HG03354 (cell line): ENCODE data around the gene ATP2C1.
A peak's percentile ranks its signal among the peaks of the same experiment; 100 is the strongest.
"Not testable (repeated sequence)": the region's sequence is repeated elsewhere in the genome, so short reads cannot be mapped to it uniquely, and the experiment has no call there.

ENCODE experiments used
- ATAC-seq: cut with Tn5 transposase; IDR thresholded peaks from one replicate; pipeline ENCODE4 v1.9.1; 2021; ENCODE audit warnings: mild to moderate bottlenecking; ENCODE audit not compliant: unreplicated experiment, poor library complexity, severe bottlenecking

The ATP2C1 gene

GRCh38 chr3:130971208-130971607 is 77.3 kb downstream of the ATP2C1 start:
- ATAC-seq: no peak

DNA sequence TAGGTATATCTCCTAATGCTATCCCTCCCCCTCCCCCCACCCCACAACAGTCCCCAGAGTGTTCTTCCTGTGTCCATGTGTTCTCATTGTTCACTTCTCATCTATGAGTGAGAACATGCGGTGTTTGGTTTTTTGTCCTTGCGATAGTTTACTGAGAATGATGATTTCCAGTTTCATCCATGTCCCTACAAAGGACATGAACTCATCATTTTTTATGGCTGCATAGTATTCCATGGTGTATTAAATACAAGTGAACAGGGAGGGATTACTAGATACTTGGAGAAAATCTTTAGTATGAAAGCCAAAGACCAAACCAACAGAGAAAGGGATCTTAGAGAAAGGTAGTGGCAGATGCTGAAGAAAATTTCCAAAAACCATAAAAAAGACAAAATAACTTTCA is 78.7 kb downstream of the ATP2C1 start:
- ATAC-seq: not testable (repeated sequence)

GRCh38 chr3:130973406-130973805 is 79.5 kb downstream of the ATP2C1 start:
- no peak for ATAC-seq

- no peak for ATAC-seq
Observed at GRCh38 chr3:130974201-130974600, 80.3 kb downstream of the ATP2C1 start.

DNA sequence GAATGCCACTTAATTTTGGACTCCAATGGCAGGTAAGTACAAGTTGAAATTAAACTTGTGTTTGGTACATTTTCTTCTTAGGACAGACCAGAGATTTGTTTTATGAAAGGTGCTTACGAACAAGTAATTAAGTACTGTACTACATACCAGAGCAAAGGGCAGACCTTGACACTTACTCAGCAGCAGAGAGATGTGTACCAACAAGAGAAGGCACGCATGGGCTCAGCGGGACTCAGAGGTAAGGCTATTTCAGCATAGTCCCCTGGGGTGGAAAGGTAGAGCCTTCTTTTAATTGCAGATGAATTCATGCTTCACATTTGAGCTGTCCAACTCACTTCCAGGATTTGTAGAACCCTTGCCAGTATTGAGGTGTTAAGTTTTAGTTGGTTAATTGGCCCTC is 81.4 kb downstream of the ATP2C1 start:
- ATAC-seq: no peak

DNA sequence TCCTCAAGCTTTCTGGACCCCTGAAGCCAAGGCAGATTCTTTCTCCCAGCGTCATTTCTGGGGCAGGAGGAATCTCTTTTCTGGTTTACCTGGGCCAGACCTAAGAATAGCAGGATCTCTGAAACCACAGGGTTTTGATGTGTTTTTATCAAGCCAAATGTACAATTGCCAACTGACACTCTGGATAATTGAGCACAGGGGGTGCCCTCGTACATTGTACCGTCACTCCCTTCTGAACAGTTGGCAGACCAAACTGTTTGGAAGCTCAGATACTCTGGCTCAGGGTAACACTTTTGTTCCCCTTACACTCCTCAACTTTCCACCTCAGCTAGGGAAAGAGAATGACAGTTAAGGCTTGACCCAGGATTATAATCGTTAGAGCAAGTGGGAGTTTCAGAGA is 82.8 kb downstream of the ATP2C1 start:
- ATAC-seq: no peak

DNA sequence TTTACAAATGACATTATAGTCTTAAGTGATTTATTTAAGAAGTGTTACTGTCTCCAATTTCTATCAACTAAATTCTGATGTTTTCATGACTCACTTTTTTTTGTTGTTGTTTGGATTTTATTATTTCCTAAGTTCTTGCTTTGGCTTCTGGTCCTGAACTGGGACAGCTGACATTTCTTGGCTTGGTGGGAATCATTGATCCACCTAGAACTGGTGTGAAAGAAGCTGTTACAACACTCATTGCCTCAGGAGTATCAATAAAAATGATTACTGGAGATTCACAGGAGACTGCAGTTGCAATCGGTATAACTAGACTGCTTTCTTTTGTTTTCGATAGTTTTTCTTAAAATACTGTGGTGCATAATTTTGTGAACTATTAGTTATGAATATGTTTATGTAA is 85.2 kb downstream of the ATP2C1 start:
- no peak for ATAC-seq

DNA sequence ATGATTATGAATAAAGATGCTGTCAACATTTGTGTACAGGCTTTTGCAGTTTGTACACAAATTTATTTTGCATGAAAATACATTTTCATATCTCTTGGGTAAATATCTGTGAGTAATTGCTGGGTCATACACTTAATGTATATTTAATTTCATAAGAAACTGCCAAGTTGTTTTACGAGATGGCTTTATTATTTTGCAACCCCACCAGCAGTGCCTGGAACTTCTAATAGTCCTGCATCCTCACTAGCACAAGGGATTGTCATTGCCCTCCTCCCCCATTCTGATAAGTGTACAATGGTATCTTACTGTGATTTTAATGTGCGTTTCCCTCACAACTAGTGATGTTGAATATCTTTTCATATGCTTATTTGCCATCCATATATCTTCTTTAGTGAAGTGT is 87.6 kb downstream of the ATP2C1 start:
- ATAC-seq: no peak

- ATAC-seq: no peak
Observed at GRCh38 chr3:130990282-130990681, 96.4 kb downstream of the ATP2C1 start.

- ATAC-seq: no peak
Observed at GRCh38 chr3:130991126-130991525, 97.2 kb downstream of the ATP2C1 start.

GRCh38 chr3:130992344-130992743 is 98.5 kb downstream of the ATP2C1 start:
- ATAC-seq: no peak

- no peak for ATAC-seq
Observed at GRCh38 chr3:130997289-130997688, 103.4 kb downstream of the ATP2C1 start.

DNA sequence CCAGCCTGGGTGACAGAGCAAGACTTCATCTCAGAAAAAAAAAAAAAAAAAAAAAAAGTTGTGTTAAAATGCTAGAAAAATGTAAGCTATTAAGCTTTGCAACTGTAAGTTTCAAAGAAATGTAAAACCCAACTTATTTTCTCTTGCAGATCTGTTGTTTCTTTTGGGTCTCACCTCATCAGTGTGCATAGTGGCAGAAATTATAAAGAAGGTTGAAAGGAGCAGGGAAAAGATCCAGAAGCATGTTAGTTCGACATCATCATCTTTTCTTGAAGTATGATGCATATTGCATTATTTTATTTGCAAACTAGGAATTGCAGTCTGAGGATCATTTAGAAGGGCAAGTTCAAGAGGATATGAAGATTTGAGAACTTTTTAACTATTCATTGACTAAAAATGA is 107.2 kb downstream of the ATP2C1 start:
- no peak for ATAC-seq

- no peak for ATAC-seq
Observed at GRCh38 chr3:131004603-131005002, 110.7 kb downstream of the ATP2C1 start.

DNA sequence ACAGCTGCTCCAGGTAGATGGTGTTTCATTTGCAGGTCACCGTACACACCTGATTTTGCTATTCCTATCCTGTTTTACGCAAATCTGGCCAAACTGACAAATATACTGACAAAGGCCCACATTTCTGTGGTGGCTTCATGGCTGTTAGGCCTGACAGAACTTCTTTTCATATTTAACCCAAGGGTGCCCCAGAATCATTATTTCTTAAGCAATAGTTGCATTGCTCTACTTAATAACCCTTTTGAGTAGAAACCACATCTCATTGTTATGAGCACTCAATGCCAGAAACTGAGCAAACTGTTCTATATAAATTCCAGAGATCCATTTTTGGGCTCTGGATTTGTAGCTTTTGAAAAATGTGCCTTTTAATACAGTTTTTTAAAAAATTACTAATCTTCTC is 113.4 kb downstream of the ATP2C1 start:
- no peak for ATAC-seq

DNA sequence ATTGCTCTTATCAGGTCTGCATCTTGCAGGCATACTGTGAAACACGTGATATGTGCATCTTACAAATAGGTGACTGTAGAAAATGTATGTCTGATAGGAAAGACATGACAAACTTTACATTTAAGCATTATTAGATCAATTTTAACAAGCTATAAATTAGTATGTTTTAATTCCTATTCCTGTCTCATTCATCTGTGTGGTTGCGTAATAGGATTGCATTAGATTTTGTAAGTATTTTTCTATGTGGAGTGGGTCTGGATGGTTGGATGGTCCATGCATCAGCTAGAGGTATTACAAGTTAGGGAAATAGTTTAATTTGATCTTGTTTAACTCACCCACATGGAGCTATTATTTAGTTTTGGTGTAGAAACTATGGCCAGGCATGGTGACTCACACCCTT is 113.9 kb downstream of the ATP2C1 start:
- no peak for ATAC-seq

GRCh38 chr3:131008326-131008725 is 114.4 kb downstream of the ATP2C1 start:
- ATAC-seq: no peak

- no peak for ATAC-seq
Observed at GRCh38 chr3:131009698-131010097, 115.8 kb downstream of the ATP2C1 start.

GRCh38 chr3:131018970-131019369 is 125.1 kb downstream of the ATP2C1 start:
- ATAC-seq: no peak

DNA sequence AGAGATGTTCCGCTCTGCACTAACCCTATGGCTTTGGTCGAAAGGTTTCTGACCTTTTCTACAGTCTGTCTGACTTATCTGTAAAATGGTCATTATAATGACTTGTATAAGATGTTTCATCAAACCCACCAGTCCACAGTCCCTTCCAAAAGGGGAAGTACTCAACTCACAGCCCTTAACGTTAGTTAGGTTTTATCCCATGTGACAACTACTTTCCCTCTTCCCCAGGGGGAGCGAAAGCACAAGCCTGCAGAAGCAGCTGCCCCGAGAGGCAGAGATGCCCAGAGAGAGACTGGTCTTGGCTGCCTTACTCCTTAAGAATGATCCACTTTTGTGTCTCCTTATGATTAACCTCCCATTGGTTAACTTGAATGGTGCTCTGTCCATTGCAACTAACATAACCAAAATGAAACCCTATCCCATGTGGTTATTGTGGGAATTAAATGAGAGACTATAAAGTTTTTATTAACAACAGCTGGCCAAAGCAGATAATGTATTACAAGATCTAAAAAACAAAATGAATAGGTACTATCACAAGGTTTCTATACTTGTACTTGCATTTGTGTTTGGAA is 126.3 kb downstream of the ATP2C1 start:
- ATAC-seq: peak; percentile 70

GRCh38 chr3:131025539-131025938 is 131.7 kb downstream of the ATP2C1 start:
- no peak for ATAC-seq
